ENCODE measurements around the gene FTO.

Gene FTO

DNA sequence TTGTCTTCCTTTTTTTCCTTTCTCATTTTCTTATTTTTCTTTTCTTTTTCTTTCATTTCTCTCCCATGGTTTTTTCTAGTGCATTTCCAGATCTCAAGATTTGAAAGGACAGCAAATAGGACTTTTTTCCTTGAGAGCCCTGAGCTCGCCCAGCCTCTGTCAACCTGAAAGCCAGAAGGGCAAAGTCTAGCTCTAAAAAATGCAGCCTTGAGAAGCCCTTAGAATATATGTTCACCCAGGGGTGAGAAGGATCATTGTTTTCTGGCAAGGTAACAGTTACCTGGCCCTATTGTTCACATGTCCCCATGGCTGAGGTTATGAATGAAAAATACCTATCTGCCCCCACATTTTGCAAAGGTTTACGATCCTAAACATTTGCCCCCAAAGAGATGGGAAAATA is 364.3 kb downstream of the FTO start:
- no peak for DNase-seq (ENCODE audit: extremely low read depth, low read depth)
- TF ChIP-seq, protein P1, sequence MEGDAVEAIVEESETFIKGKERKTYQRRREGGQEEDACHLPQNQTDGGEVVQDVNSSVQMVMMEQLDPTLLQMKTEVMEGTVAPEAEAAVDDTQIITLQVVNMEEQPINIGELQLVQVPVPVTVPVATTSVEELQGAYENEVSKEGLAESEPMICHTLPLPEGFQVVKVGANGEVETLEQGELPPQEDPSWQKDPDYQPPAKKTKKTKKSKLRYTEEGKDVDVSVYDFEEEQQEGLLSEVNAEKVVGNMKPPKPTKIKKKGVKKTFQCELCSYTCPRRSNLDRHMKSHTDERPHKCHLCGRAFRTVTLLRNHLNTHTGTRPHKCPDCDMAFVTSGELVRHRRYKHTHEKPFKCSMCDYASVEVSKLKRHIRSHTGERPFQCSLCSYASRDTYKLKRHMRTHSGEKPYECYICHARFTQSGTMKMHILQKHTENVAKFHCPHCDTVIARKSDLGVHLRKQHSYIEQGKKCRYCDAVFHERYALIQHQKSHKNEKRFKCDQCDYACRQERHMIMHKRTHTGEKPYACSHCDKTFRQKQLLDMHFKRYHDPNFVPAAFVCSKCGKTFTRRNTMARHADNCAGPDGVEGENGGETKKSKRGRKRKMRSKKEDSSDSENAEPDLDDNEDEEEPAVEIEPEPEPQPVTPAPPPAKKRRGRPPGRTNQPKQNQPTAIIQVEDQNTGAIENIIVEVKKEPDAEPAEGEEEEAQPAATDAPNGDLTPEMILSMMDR (IDR thresholded peaks at IDR 0.05; ENCODE audit: low read depth, low read length) = no peak

GRCh38 chr16:54069601-54070239 is 365.8 kb downstream of the FTO start:
- no peak for DNase-seq (ENCODE audit: extremely low read depth, low read depth)
- TF ChIP-seq, protein P1 (IDR thresholded peaks at IDR 0.05; ENCODE audit: low read depth, low read length) = no peak

DNA sequence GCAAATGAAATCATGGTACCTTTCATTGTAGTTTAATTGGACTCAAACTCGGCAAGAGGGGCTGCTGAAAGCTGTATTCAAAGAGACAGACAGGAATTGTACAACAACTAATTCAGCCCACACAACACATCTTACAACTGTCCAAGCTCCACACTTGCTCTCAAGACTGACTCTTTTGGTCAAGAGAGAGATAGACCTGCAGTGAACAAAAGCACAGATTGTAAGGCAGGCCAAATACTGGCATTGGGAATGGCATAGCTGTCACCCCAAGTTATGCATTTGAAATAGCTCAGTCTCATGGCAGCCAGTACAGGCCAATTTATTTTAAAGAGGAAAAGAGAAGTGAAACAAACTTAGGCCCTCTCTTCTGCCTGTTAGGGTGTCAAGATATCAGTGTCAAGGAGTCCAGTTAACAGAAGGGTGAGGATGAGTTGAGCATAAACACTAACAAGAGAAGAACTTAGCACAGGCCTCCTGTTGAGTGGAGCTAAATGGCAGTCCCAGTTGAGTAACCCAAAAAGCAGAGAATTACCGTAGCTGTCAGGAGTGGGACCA is 366.9 kb downstream of the FTO start:
- DNase-seq (ENCODE audit: extremely low read depth, low read depth) = no peak
- TF ChIP-seq, protein P1 (IDR thresholded peaks at IDR 0.05; ENCODE audit: low read depth, low read length) = no peak

DNA sequence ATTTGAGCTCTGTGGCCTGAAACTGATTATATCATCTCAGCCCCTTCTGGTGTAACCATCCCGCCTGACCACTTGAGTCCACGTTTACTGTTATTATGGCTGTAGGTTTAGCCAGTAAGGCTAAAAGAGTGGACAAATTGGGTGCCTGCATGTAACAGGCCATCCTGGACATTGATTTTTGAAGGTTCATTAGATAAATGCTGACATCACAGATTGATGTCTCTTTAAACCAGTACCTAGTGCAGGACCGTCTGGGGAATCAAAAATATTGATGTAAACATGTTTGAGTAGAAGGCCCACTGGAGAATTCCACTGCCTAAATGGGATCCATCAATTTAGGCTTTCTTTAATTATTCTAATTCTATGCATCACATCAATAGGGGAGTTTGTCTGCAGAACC is 367.6 kb downstream of the FTO start:
- TF ChIP-seq, protein P1 (IDR thresholded peaks at IDR 0.05; ENCODE audit: low read depth, low read length) = no peak

GRCh38 chr16:54072237-54072636 is 368.3 kb downstream of the FTO start:
- no peak for DNase-seq (ENCODE audit: extremely low read depth, low read depth)

More for the DNA sequence above, 367.6 kb downstream of the FTO start:
- DNase-seq (ENCODE audit: extremely low read depth, low read depth) = no peak

DNA sequence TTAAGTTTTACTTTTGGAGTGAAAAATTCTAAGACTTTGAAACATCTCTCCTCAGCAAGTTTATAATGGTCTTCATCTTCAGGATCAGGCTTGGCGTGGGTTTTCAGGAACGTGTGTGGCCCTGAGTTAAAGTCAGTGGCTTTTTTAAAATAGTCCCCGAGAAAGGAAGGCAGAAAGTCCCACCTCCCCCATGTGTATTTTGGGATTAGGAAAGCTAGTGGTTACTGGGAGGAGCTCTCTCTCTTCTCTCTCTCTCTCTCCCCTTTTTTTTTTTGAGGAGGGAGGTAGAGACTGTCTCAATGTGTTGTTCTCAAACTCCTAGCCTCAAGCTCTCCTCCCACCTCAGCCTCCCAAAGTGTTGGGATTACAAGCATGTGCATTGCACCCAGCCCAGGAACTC is 369.4 kb downstream of the FTO start:
- DNase-seq (ENCODE audit: extremely low read depth, low read depth) = no peak
- TF ChIP-seq, protein P1 (IDR thresholded peaks at IDR 0.05; ENCODE audit: low read depth, low read length) = no peak

More at GRCh38 chr16:54072237-54072636, 368.3 kb downstream of the FTO start:
- TF ChIP-seq, protein P1 (IDR thresholded peaks at IDR 0.05; ENCODE audit: low read depth, low read length) = no peak

DNA sequence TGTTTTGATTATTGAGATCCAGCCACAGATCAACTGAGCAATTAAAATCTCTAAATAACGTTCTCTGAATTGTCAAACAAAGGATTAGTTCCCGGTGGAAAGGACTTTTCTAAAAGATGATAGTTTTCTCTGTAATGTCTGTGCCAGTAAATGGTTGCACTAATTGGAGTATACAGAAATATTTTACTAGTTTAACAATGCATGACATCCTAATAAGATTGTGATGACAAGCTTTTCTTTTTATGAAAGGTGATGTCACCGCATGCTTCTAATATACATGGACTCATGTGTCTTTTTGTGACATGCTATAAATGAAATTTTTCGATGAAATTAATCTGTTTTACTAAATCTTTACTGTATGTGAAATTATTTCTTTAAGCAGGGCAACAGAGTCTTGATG is 371.5 kb downstream of the FTO start:
- TF ChIP-seq, protein P1 (IDR thresholded peaks at IDR 0.05; ENCODE audit: low read depth, low read length) = no peak
- DNase-seq (ENCODE audit: extremely low read depth, low read depth) = no peak
